HL-60/S4 treated with phorbol 12-myristate 13-acetate at 8.2 ng/mL for 4 days and 3 days (cell line): Measurements from ENCODE around the gene ECD.

ENCODE experiments used
- in situ Hi-C: fragments of 300-500 bp; cut with MboI; formaldehyde crosslinking; loops from 2 replicates; pipeline ENCODE4 v1.15.0; 2022; ENCODE audit warnings: low sequenced_read_pairs

The ECD gene

GRCh38 chr10:73167783-73168464, at the start of gene ECD, which contains the start of gene FAM149B1:
Gene ECD (minus strand): TSS chr10:73168008. CDS start chr10:73163937, 4,071 bp downstream.
Gene FAM149B1 (plus strand): TSS chr10:73168119. CDS start chr10:73168340, 221 bp downstream.
- in situ Hi-C loops: no loop called here

- in situ Hi-C loops: no loop called here
These were observed 47.9 kb upstream of the ECD start for GRCh38 chr10:73215749-73216148.

GRCh38 chr10:73211106-73211811, 43.5 kb upstream of the ECD start:
- in situ Hi-C loops: no loop called here

- in situ Hi-C loops: no loop called here
These were observed 42.7 kb upstream of the ECD start for GRCh38 chr10:73210395-73211105.

GRCh38 chr10:73209705-73210104, 41.9 kb upstream of the ECD start:
- in situ Hi-C loops: no loop called here

- in situ Hi-C loops: no loop called here
These were observed 40.1 kb upstream of the ECD start for GRCh38 chr10:73207883-73208282.

GRCh38 chr10:73206385-73206784, 38.6 kb upstream of the ECD start:
- in situ Hi-C loops: no loop called here

- in situ Hi-C loops: no loop called here
These were observed 38.1 kb upstream of the ECD start for GRCh38 chr10:73205890-73206289.

GRCh38 chr10:73205081-73205480, 37.3 kb upstream of the ECD start:
- in situ Hi-C loops: no loop called here

- in situ Hi-C loops: no loop called here
These were observed 22.4 kb upstream of the ECD start for GRCh38 chr10:73190188-73190587.

- in situ Hi-C loops: no loop called here
These were observed 18.5 kb upstream of the ECD start for GRCh38 chr10:73186266-73186665.

GRCh38 chr10:73183667-73184281, 16.0 kb upstream of the ECD start:
- in situ Hi-C loops: no loop called here

- in situ Hi-C loops: no loop called here
These were observed 14.8 kb upstream of the ECD start for GRCh38 chr10:73182568-73182967.

- in situ Hi-C loops: no loop called here
These were observed 6.5 kb upstream of the ECD start for GRCh38 chr10:73174148-73174925.

GRCh38 chr10:73172867-73173266, 5.1 kb upstream of the ECD start:
- in situ Hi-C loops: no loop called here

- in situ Hi-C loops: no loop called here
These were observed 1.5 kb upstream of the ECD start for GRCh38 chr10:73169320-73169719.

- in situ Hi-C loops: no loop called here
These were observed 626 bp upstream of the ECD start for GRCh38 chr10:73168465-73168803.

GRCh38 chr10:73167458-73167782, 388 bp downstream of the ECD start:
- in situ Hi-C loops: no loop called here

GRCh38 chr10:73166972-73167371, 836 bp downstream of the ECD start:
- in situ Hi-C loops: no loop called here

GRCh38 chr10:73163096-73163495, 4.7 kb downstream of the ECD start:
- in situ Hi-C loops: no loop called here

- in situ Hi-C loops: no loop called here
These were observed 6.1 kb downstream of the ECD start for GRCh38 chr10:73161662-73162061.
